DMS79 (cell line): Measurements from ENCODE around the gene PRMT2.
A peak's percentile ranks its signal among the peaks of the same experiment; 100 is the strongest.
"Not testable (repeated sequence)": the region's sequence is repeated elsewhere in the genome, so short reads cannot be mapped to it uniquely, and the experiment has no call there.

ENCODE experiments used
- DNase-seq: peaks from one replicate; lab custom pipeline; 2025; lab: John Stamatoyannopoulos, UW

PRMT2 gene

GRCh38 chr21:46617267-46618051, 18.0 kb upstream of the PRMT2 start:
- DNase-seq: no peak

- DNase-seq: no peak
Measured at GRCh38 chr21:46618738-46619379, 16.6 kb upstream of the PRMT2 start.

GRCh38 chr21:46619846-46620245, 15.6 kb upstream of the PRMT2 start:
- DNase-seq: no peak

GRCh38 chr21:46620846-46621245, 14.6 kb upstream of the PRMT2 start:
- DNase-seq: no peak

- DNase-seq: no peak
Measured at GRCh38 chr21:46621457-46622182, 13.9 kb upstream of the PRMT2 start.

- no peak for DNase-seq
Measured at GRCh38 chr21:46622226-46622625, 13.2 kb upstream of the PRMT2 start.

- DNase-seq: no peak
Measured at GRCh38 chr21:46624050-46624449, 11.4 kb upstream of the PRMT2 start.

- DNase-seq: no peak
Measured at GRCh38 chr21:46625759-46626158, 9.7 kb upstream of the PRMT2 start.

GRCh38 chr21:46626536-46626935, 8.9 kb upstream of the PRMT2 start:
- no peak for DNase-seq

- no peak for DNase-seq
Measured at GRCh38 chr21:46626975-46627501, 8.4 kb upstream of the PRMT2 start.

- no peak for DNase-seq
Measured at GRCh38 chr21:46627726-46628125, 7.7 kb upstream of the PRMT2 start.

- no peak for DNase-seq
Measured at GRCh38 chr21:46628868-46629267, 6.6 kb upstream of the PRMT2 start.

GRCh38 chr21:46630915-46631314, 4.6 kb upstream of the PRMT2 start:
- not testable (repeated sequence) for DNase-seq

- DNase-seq: no peak
Measured at GRCh38 chr21:46633566-46633965, 1.9 kb upstream of the PRMT2 start.

GRCh38 chr21:46634427-46634826, 1.0 kb upstream of the PRMT2 start:
- no peak for DNase-seq

GRCh38 chr21:46634966-46635323, 529 bp upstream of the PRMT2 start:
- peak; percentile 60 for DNase-seq

GRCh38 chr21:46636181-46636512, 673 bp downstream of the PRMT2 start:
- DNase-seq: no peak

- DNase-seq: no peak
Measured at GRCh38 chr21:46636550-46637285, 1.2 kb downstream of the PRMT2 start.

- DNase-seq: no peak
Measured at GRCh38 chr21:46637952-46638746, 2.7 kb downstream of the PRMT2 start.

- no peak for DNase-seq
Measured at GRCh38 chr21:46639489-46640386, 4.3 kb downstream of the PRMT2 start.
